NCI-H526 (cell line): ENCODE results near the gene HENMT1.
"Not testable (repeated sequence)": the region's sequence is repeated elsewhere in the genome, so short reads cannot be mapped to it uniquely, and the experiment has no call there.

ENCODE experiments used
- DNase-seq, 2 experiments: peaks; one replicate each; lab custom pipeline; 2025; lab: John Stamatoyannopoulos, UW

The HENMT1 gene

DNA sequence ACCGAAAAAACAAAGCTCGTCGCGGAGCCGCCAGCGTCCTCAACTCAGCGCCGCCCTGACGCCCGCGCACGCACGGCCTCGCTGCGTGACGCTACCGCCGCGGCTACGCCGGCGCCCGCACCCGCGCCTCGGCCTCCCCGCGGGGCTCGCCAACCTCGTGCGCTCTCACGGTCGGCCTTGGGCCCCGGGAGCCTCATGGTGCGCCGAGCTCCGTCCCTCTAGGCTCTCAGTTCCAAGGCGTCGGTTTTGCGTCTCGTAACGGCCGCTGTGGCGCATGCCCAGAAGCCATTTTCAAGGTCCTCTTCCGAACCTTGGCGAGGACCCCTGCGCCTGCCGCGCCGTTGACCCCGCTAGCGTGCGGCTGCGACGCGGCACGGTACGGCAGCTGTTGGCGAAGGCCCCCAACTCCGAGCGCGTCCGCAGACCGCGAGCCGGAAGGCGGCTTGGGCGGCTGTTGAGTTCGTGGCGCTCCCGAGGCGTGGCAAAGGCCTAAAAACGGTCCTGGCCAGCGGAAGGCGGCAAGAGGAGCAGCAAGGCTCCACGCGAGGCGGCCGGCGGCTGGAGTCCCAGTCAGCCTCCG, at the start of gene HENMT1:
Gene HENMT1 (minus strand): TSS at position 64 of the 580 bp plus-strand sequence. CDS start 1,209 bp downstream, outside the sequence.
- peak; percentile 30 to 64 for DNase-seq

DNA sequence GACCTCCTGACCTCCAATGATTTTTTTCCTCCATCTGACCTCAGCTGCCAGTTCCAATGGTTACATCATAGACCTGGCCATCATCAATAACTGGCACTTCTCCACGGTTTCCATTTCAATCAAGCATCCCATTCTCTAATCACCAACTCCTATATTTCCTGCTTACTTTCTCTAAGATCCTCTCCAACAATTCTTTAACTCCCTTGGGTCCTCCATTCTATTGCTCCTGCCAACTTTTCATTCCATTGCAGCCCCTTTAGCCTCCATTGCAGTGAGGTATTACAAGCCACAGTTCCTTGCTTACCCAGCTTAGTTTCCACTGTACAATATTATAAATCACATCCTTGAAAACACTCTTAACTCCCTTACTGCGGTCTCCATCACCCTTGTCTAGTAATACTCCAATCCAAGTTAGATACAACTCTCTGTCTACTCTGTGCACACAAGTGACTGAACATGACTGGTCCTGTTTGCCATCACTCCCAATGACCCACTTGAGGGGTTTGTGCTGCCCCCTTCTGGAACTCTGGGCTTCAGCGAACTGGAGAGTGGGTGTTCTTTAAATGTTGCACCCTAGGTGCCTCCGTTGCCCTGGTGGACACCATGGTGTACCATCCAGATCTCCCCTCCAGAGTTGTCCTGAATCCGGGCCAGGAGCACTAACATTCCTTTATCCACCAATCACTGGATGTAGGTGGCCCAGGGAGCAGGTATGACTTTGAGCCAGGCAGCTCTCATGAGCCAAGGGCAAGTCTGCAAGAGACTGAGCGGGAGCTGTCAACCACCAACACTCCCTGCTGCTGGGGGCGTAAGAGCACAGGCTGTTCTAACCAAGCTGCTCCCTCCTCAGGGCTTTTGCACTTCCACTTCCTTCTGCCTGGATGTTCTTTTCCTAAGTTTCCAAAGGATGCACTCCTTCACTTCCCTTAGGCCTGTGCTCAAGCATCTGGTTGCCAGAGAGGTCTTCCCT, 48.1 kb upstream of the HENMT1 start:
- peak in 1 of 2 experiments; percentile 27 for DNase-seq

DNA sequence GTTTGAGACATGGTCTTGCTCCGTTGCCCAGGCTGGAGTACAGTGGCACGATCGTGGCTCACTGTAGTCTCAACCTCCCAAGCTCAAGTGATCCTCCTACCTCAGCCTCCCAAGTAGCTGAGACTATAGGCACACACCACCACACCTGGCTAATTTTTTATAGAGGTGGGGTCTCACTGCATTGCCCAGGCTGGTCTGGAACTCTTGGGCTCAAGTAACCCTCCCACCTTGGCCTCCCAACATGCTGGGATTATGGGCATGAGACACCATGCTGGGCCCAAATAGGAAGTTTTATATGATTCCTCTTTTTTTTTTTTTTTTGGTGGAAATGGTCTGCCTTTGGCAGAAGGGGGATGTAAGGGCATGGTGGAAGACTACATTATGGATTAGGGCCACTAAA, 45.8 kb upstream of the HENMT1 start:
- DNase-seq: no peak

DNA sequence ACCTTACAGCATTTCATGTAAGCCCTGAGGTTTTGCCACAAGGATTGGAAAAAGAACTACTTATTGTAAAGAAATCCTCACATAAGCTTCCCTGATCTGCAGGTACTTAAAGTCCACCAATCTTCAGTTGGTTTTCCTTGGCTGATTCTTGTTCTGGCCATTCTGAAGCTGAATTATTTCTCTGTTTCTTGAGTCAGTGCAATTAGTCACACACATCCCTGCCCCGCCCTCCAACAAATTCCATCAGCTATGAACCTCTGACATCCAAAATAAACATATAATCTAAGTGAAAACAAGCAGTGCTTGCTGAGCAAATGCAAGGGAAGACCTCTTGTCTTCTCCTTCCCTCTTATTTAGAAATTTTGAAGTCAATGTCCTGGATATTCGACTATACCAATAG, 43.6 kb upstream of the HENMT1 start:
- no peak for DNase-seq

DNA sequence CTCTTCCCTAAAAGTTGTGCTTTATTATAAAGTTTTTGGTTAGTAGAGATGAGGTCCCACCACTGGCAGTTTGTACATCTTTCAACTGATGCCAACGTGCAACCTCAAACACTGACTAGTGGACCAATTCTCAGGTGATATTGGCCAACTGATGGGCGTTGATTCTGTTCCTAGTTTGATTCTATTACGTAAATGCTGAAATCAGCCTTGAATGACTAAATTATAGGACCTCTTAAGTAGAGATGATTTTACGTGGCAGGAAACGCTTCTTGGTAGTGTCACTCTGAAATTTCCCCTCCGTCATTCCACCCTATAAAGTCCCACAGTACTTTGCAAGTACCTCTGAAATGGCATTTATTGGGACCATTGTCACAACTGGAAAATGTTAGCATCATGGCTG, 43.0 kb upstream of the HENMT1 start:
- no peak for DNase-seq

DNA sequence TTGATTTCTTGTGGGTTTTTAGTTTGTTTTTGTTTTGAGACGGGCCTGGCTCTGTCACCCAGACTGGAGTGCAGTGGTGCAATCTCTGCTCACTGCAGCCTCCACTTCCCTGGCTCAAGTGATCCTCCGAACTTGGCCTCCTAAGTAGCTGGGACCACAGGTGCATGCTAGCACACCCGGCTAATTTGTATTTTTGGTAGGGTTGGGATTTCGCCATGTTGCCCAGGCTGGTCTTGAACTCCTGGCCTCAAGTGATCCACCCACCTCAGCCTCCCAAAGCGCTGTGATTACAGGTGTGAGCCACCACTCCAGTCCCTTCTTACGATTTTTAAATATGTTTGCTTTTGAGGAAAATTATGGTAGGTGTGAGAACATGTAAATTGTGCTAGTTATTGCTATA, 41.2 kb upstream of the HENMT1 start:
- DNase-seq: not testable (repeated sequence)

DNA sequence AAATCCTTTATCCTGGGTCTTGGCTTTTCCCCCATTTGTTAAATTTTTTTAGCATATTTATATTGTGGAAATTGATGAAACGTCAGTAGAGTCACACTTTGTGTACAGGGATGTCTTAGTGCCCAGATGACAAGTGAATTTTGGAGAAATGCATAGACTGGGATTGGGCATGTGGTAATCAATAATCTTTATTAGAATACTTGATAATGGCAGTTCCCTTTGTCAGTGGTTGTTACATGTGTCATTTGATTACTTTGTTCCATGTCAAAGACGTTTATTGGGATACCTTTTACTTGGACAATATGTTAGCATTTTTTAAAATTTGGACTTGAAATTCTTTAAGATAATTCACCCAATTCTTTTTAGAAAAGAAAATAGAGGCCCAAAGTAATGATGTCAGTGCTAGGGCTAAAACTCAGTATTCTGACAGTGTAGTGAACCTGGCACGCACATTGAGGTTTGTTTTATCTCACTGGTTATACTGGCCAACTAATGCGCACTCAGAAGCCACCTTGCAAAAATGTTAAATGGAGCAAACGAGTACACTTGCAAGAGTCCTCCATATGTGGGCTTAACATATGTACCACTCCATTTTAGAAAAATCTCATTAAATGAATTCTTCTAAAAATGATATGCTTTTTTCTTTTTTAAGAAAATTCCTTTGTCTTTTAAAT, 40.4 kb upstream of the HENMT1 start:
- no peak for DNase-seq

DNA sequence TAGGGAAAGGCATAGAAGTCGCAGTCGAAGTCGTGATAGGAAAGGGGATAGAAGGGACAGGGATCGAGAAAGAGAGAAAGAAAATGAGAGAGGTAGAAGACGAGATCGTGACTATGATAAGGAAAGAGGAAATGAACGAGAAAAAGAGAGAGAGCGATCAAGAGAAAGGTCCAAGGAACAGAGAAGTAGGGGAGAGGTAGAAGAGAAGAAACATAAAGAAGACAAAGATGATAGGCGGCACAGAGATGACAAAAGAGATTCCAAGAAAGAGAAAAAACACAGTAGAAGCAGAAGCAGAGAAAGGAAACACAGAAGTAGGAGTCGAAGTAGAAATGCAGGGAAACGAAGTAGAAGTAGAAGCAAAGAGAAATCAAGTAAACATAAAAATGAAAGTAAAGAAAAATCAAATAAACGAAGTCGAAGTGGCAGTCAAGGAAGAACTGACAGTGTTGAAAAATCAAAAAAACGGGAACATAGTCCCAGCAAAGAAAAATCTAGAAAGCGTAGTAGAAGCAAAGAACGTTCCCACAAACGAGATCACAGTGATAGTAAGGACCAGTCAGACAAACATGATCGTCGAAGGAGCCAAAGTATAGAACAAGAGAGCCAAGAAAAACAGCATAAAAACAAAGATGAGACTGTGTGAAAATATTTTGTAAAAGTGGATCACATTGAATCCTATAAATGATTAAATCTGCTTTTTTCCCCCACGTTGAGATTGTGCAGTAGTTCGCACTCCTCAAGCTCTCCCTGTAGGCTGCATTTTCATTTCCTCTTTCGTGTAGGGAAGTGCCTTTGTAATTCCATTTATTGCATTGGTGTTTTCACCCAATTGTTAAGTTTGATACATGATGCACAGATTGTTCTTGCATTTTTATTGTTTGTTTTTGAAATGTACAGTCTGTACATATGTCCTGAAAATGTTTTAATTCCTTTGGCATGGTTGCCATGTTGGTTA, 38.8 kb upstream of the HENMT1 start:
- DNase-seq: no peak

DNA sequence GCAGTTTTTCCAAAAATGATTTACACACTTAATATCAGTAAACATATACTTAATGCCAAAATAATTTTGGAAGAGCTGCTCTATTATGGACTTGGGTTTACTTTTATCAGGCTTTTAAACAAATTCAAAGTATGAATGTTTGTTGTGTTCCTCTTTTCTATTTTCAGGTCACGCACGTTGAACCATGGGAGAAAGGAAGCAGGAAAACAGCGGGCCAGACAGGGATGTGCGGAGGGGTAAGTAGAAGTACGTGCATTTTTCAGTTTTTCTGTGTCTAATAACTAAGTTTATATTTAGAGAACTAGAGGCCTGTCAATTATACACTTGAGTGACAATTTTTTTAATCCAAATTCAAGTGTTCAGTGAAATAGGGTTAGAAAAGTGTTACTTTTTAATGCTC, 34.6 kb upstream of the HENMT1 start:
- DNase-seq: no peak

DNA sequence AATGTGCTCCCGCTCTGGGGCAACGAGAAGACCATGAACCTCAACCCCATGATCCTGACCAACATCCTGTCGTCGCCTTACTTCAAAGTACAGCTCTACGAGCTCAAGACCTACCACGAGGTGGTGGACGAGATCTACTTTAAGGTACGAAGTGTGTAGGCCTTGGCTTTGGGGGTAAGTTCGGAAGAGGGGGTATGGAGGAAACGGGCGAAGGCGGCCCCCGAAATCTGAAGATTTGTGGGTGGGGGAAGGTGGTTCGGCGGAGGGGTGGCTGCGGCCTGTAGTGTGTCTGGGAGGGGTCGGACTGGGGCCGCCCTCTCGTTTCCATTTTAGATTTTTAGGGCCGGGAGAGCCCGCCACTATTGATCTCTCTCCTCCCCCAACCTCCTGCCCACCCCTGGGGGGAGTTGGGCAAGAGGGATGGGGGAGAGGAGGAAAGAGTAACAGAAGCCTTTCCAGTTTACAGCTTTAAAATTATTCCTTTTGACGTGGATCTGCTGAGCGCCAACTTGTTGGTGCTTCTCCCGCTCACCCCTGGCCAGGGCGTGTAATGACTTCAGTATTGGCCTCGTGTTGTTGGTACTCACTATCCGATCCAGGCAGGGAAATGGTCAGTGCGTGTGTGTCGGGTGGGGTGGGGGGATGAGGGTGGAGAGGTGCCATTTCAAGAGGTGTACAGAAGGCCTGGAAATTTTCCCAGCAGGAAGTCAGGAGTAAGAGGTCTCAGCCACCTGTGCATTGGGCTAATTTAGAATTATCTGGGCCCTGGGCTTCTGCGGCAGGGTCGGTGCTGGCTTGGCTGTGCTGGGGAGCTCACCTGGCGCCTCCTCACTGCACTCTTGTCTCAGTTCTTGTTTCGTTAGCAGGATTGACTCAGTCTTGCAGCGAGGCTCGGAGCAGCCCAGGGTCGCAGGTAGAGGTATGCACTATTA, 32.1 kb upstream of the HENMT1 start:
- DNase-seq: peak; percentile 79 to 86

DNA sequence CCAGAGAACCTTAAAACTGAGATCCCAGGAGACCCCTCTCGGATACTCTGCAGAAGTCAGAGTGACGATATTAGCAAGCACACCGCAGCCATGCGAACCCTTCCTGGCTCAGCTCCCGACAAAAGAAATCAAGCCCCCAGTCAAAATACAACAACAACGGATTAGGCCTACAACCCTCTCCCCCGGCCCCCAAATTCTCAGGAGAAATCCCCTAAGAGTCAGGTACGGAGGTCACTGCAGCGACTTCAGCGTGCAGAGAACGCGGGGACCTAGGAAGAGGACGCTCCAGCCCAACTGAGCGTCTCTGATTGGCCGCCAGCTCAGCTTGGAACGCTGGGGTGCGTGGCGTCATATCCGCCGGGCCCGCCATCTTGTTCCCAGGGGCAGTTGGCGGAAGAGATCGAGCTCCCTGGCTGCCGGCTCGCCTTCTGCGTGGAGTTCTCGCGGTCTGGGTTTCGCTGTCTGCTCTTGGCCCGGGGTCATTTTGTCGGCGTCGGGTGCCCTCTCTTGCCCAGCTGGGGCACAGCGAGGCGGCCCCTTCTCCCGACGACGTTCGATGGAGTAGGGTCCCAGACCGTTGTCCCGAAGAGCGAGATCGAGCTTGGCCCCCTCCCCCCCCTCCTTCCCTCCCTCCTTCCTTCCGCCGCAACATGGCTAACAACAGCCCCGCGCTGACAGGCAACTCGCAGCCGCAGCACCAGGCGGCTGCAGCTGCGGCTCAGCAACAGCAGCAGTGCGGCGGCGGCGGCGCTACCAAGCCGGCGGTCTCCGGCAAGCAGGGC, 31.2 kb upstream of the HENMT1 start, which contains the start of gene PRPF38B:
Gene PRPF38B (plus strand): TSS at position 369 of the 782 bp plus-strand sequence. CDS start 282 bp downstream, at position 651.
- DNase-seq: peak; percentile 90 to 96

DNA sequence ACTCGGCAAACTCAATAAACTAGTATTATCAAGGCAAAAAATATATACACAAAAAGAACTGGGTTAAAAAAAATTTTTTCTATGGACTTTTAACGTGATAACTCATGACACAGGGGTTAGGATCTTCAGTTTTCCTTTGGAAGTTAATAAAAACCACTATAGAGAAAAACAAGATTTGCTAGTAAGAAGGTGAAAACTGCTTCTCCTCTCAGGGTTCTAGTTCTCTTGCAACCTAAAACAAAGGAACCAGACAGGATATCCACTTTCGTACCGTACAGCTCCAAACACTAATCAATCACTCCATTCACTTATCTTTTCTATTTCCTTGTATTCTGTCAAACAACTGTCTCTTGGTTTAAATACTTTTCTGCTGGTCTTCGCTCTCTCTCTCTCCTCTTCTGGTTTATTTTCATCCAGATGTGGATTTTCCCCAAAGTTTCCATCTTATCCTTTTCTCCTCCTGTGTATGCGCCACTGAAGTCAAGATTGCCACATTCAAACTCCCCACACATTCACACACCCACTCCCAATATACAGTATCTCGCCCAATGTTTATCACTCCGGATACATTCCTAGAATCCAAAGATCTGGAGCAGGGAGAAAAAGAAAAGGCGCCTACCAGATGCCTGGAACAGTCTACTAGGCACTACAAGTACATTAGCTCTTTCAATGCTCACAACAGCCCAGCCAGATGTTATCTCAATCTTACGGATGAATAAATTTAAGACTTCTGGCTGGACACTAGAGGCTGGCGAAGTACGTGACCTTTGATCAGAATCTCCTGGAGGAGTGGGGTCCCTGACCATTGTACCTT, 30.4 kb upstream of the HENMT1 start:
- DNase-seq: no peak

DNA sequence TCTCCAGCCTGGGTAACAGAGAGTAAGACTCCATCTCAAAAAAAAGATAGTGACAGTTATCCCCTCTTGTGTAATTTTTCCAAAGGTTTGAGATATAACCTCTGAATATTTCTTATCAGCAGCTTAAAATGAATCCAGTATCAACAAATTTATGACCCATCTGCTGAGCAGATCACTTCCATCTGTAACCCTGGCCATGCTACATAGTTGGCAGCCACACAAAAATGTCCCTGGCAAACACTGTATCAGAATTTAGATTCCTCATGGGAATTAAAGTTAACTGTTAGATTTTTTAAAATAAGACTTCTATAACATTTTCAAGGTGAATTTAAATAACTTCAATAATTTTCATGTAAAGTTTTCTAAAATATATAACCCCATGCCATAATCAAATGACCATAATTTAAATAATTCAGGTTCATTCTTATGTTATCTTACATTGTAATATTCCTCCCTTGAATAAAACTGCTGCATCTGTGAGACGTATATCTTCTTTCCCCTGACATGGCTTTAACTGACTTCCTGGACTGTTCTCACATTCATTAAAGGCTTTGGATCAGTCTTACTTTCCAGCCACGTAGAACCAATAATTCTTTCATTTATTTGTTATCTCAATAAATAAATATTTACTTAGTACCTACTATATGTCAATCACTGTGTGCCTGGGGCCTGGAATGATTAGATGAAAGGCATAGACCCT, 25.9 kb upstream of the HENMT1 start:
- DNase-seq: no peak

DNA sequence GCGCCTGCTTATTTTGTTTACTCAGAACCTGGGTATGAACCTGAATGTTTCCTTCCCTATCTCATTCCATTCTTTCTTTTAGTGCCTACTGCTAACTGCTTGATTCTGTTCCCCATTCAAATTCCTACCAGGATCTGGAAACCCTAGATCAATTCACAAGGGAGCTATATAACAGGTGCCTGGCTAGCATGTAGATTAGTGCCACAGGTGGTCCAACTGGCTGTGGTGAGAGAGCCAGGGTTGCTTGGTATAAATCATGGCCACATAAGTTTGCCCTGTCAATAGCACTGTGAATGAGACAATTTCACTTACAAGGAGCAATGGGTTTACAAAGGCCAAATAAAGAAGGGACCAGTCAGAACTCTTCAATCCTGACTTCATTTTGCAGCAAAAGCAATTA, 24.6 kb upstream of the HENMT1 start:
- peak; percentile 85 to 92 for DNase-seq

DNA sequence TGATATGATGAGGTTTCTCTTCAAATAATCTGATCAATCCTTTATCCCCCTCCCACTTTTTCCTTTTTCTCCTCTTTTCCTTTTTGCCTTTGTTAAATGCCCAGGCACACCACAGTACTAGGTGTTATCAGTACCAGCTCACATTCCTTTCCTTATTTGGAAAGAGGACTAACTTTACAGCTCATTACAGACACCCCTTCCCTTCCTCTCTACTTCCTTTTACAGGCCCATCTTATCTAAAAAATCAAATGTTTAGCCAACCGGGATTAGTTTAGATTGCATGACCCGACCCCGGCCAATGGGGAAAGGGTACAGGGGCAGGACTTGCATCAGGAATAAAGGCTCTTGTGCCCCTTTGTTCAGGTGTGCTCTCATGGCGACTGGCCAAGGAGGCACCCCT, 20.8 kb upstream of the HENMT1 start:
- not testable (repeated sequence) for DNase-seq

DNA sequence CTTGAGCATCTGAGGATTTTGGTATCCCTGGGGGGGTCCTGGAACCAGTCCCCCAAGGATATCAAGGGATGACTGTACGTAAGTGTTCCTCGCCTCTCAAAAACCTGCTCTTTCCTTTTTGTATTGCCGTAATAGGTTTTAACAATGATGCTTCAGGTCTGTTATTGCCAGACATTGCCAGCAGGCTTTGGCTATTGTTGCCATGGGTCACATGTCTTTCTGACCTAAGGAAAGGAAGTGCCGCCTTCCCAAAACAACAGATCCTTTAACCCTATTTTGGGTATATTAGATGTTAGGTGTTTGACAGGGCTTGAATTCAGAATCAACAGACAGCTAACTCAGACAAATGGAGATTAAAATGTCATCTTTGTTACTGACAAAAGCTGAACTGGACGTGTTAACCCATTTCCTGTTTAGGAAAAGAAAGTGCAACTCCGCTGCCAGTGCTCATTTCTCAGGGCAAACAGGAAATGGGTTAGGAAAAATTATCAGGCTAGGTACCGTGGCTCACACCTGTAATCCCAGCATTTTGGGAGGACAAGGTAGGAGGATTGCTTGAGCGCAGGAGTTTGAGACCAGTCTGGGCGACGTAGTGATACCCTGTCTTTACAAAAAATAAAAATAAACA, 18.8 kb upstream of the HENMT1 start:
- no peak for DNase-seq

DNA sequence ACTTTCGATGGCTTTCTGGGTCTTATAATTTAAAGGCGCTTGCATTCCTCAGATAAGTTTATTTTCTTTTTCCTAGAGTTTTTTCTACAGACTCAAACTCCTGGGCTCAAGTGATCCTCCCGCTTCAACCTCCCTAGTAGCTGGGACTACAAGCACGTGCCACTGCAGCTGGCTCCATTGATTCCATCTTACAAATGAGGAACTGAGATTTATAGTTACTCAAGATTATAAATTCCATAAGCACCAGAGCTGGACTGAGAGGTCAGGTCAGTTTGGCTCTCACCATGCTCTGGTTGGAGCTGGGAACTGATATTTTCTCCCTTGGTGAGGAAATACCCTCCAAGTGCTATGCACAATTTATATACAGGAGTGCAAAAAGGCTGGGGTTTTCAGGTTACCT, 17.8 kb upstream of the HENMT1 start:
- no peak for DNase-seq

DNA sequence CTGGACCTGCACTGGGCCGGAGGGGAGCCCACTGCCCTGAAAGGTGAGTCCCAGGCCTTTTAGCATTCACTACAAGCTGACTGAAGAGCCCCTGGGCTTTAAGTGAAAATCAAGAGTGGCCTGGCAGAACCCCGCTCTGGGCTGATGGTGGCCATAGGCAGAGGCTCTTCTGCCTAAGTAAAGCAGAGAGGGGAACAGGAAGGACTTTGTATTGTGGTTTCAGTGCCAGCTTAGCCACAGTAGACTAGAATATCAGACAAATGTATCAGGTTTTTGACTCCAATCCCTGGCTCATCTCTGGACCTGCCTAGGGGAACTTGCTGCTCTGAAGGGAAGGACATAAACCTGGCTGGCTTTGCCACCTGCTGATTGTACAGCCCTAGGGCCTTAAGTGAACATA, 10.2 kb upstream of the HENMT1 start:
- DNase-seq: no peak
